ENCODE data around the gene IRF9.
A peak's percentile ranks its signal among the peaks of the same experiment; 100 is the strongest.

DNA sequence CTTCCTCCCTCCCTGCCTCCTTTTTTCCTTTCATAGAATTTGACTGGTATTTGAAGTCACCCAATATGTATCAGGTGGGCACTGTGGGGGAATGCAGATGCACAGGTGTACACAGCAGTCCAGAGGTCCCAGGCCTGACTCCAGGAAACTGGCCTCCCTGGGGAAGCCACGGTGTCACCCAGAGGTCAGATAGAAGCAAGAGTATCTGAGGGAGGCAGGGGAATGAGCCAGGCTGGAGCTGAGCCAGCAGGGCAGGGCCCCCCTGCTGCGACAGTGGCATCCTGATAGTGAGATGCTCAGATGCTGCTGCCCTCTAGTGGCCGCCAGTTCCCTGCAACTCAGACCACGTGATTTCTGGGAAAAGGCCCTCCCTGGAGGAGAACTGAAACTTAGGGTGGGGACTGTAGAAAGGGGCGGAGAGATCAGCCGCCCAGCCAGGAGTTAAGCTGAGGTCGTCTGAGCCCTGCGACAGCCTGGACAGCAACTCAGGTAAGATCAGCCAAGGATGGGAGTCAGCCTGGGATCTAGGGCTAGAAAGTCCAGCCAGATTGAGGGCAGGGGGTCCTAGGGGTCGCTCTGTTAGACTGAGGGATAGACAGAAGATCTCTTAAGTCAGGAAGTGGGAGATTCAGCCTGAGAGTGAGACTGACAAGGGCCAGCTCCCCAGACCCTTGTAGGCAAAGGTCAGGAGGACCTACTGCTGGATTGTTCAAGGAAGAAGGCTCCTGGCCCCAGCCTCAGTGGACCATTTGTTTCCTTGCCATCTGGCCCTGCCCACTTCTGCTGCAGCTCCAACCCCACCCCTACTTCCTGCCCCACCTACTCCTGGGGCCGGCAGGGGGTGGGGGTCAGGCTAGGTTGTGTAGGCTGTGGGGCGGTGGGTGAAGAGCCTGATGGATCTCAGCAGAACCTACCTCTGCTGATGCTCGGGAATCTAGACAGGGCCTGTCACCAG is at the start of gene IRF9:
- TF ChIP-seq ZNF580 (tag by site-specific recombination; IDR thresholded peaks at IDR 0.05) (no peak), ZNF623 (tag by site-specific recombination; IDR thresholded peaks at IDR 0.05) (0 out of 2 replicates have a peak, but pooled peaks have one; percentile 13), SP7 (tag by site-specific recombination; IDR thresholded peaks at IDR 0.05) (peak; percentile 91), ZNF785 (tag by site-specific recombination; IDR thresholded peaks at IDR 0.05) (no peak), ZBTB1 (tag by site-specific recombination; IDR thresholded peaks at IDR 0.05) (no peak), CTCF (tag by site-specific recombination; IDR thresholded peaks at IDR 0.05) (peak; percentile 95), ZSCAN23 (tag by site-specific recombination; IDR thresholded peaks at IDR 0.05) (no peak), ZNF138 (tag by site-specific recombination; IDR thresholded peaks at IDR 0.05; ENCODE audit: borderline replicate concordance) (no peak)
